Psoas muscle (tissue), 8 donors: ENCODE data around the gene CDH6. TPM values are rescaled to one million over a fixed set of nuclear protein-coding genes. Genes with fewer than 3 reads are reported as not detected.

Experiments
- ATAC-seq, 4 donors: fragments of 200-7000 bp; cut with Tn5 transposase; one replicate each; pipeline ENCODE4 v1.9.1; 2020; ENCODE audit warnings: moderate library complexity in 3 of 4, mild to moderate bottlenecking in 2 of 4
- DNase-seq, 2 donors: peaks; one replicate each; pipeline ENCODE4 v3.0.0-alpha.2; 2020
- H3K27ac ChIP-seq: fragments of 200-600 bp; one replicate; pipeline ENCODE4 v1.8.0; 2022
- H3K27me3 ChIP-seq, 3 donors: fragments of 200-600 bp in 1 of 3; one replicate each; pipeline versions ENCODE4 v1.6.1 to v1.8.0; 2013 to 2022; ENCODE audit warnings: low read length in 2 of 3, mild to moderate bottlenecking in 2 of 3, moderate library complexity in 1 of 3; ENCODE audit not compliant: insufficient read depth in 3 of 3
- H3K36me3 ChIP-seq, 2 donors: fragments of 200-600 bp in 1 of 2; one replicate each; pipeline versions ENCODE4 v1.6.1 to v1.8.0; 2013 to 2022; ENCODE audit warnings: low read depth in 1 of 2, mild to moderate bottlenecking in 1 of 2, moderate library complexity in 1 of 2; ENCODE audit not compliant: insufficient read depth in 1 of 2
- H3K4me1 ChIP-seq: fragments of 200-600 bp; one replicate; pipeline ENCODE4 v1.8.0; 2022
- H3K4me3 ChIP-seq: fragments of 200-600 bp; one replicate; pipeline ENCODE4 v1.8.0; 2022; ENCODE audit warnings: mild to moderate bottlenecking
- H3K9me3 ChIP-seq: fragments of 200-600 bp; one replicate; pipeline ENCODE4 v1.8.0; 2022
- WGBS, 3 donors: extraction: QIAGEN DNeasy Blood & Tissue Kit; methylation state at CpG; one replicate each; pipeline versions ENCODE4 v1.1.6 to v1.1.7; 2013; 5-methylcytosine and 5-hydroxymethylcytosine counted together
- intact Hi-C, 2 donors: fragments of 100-400 bp; cut with DNase I; formaldehyde crosslinking; loops; one replicate each; pipeline versions ENCODE4 v1.11.0 to v1.14.2; 2022
- polyA plus RNA-seq, 3 donors: library from polyadenylated mRNA; stranded (reverse); fragments of 200-250 nt; gene quantifications; one replicate each; pipeline ENCODE4 v1.2.3, GENCODE V29; 2013
- total RNA-seq, 4 donors: library from RNA; stranded (reverse); fragmentation: NEBNext Ultra II Directional in 2 of 4; extraction: Animal tissue kit (Norgen Biotek cat#: 25700) in 2 of 4; gene quantifications; one replicate each; pipeline versions ENCODE4 v1.2.1 to v1.2.4, GENCODE V29; 2021 to 2023
- TF ChIP-seq, protein P1 (sequence below): fragments of 200-600 bp; IDR thresholded peaks from one replicate; pipeline ENCODE4 v1.8.0; 2022; ENCODE audit warnings: antibody characterized with exemption
- donor health status: healthy with polysubstance abuse.
- donor health status: DM: no; HTN: no; CAD: no; lungs with moderate emphysema.
- donor health status: Bipolar disorder and iron deficiency.
- donor health status: healthy.
- donor health status: DM: yes; HTN: yes; CAD: no.
- donor health status: DM: no; HTN: no; CAD: no.
- donor health status: DM: no; HTN: no; CAD: no.
- donor health status: DM: yes; HTN: yes; CAD: no.

The CDH6 gene
- total and polyA plus RNA-seq, 7 donors = 0.30 to 3.4 (median 0.77) TPM

DNA sequence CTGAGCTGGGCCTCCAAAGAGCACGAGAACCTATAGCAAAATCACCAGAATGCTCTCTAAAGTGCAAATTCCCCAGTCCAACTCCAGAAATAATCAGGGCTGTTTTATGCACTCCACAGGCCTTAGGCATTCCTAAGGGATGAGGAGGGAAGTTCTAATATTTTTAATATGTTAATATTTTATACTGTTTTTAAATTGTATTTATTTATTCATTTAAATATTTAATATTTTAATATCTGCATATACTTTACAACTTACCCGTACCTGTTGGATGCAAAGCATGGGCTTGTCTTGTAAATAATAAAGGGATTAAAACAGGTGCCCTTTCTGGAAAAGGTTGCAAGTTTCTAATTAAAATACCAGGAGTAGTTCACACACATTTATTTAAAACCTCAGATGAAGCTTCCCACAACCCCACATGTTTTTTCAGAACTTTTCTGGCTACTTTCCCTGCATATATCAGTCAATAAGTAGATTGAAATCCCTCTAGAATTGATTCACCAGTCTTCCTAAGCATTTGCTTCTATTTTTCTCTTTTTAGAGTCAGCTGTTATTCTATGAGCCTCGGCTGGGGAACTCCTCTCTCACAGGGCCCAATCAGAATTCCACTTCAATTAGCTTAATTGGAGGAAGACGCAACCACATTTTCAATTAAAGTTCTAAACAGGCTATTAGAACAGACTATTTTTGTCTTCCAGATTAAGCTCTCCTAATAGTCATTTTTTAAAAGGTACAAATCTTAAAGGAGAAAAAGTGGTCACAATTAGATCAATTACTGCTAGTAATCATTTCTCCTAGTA lies 140.8 kb downstream of the CDH6 start:
- H3K27ac ChIP-seq = no peak overlapping the region
- H3K9me3 ChIP-seq = no peaks in the 10 kb centered on the region
- 65 to 71% (median 68%) methylated on average over 4 of the region's 4 CpGs for WGBS, 3 donors
- ATAC-seq = no peak
- H3K4me1 ChIP-seq = no peaks in the 10 kb centered on the region
- intact Hi-C loops = no loop called here
- TF ChIP-seq, protein P1, sequence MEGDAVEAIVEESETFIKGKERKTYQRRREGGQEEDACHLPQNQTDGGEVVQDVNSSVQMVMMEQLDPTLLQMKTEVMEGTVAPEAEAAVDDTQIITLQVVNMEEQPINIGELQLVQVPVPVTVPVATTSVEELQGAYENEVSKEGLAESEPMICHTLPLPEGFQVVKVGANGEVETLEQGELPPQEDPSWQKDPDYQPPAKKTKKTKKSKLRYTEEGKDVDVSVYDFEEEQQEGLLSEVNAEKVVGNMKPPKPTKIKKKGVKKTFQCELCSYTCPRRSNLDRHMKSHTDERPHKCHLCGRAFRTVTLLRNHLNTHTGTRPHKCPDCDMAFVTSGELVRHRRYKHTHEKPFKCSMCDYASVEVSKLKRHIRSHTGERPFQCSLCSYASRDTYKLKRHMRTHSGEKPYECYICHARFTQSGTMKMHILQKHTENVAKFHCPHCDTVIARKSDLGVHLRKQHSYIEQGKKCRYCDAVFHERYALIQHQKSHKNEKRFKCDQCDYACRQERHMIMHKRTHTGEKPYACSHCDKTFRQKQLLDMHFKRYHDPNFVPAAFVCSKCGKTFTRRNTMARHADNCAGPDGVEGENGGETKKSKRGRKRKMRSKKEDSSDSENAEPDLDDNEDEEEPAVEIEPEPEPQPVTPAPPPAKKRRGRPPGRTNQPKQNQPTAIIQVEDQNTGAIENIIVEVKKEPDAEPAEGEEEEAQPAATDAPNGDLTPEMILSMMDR = no peak
- no peak overlapping the region for H3K4me3 ChIP-seq
- H3K27me3 ChIP-seq = no peaks in the 10 kb centered on the region
- H3K36me3 ChIP-seq = no peaks in the 10 kb centered on the region
- DNase-seq = no peak

DNA sequence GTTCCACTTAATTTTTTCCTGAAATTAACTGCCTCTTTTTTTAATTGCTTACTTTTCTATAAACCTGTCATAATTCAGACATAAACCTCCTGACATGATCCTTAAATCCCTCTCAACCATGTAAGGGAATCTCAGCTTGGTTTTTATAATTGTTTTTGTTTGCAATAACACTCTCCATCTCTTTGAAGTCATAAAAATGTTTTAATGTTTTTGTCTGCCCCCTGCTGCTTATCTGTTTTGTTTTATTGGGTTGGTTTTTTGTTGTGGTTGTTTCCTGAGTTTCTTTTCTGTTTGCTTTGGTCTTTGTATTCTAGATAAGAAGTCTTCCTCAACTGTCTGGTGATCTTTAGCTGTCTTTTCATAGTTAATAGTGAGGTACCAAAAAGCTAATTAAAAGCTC lies 142.0 kb downstream of the CDH6 start:
- no peak overlapping the region for H3K4me3 ChIP-seq
- intact Hi-C loops = no loop called here
- H3K4me1 ChIP-seq = no peaks in the 10 kb centered on the region
- H3K36me3 ChIP-seq = no peaks in the 10 kb centered on the region
- DNase-seq (no peak), ATAC-seq (no peak)
- H3K27me3 ChIP-seq = no peaks in the 10 kb centered on the region
- no peak overlapping the region for H3K27ac ChIP-seq
- no peaks in the 10 kb centered on the region for H3K9me3 ChIP-seq
- TF ChIP-seq, protein P1 = no peak

DNA sequence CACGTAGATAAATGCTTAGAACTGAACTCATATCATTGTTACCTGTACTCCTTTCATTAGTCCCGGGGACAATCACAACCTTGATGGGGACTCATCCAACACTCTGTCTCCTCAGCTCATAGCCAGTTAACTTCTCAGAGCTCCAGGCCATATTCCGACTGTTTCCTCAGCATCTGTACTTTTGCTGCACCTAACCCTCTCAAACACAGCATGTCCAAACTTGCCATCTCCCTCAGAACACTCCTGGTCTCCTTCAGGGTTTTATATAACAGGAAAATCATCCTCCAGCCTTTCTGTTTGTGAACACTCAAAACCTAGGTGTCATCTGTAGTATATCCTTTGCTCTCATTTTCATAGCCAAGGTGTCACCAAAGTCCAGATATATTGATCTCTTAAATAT lies 150.5 kb downstream of the CDH6 start:
- DNase-seq (no peak), ATAC-seq (no peak)
- intact Hi-C loops = no loop called here
- Histone ChIP-seq H3K4me1 (no peaks in the 10 kb centered on the region), H3K9me3 (no peaks in the 10 kb centered on the region), H3K27me3 (no peaks in the 10 kb centered on the region), H3K27ac (no peak overlapping the region), H3K36me3 (no peaks in the 10 kb centered on the region), H3K4me3 (no peak overlapping the region)
- TF ChIP-seq, protein P1 = no peak
- WGBS, 3 donors = 61 to 88% (median 74%) methylated on average over 3 of the region's 3 CpGs

DNA sequence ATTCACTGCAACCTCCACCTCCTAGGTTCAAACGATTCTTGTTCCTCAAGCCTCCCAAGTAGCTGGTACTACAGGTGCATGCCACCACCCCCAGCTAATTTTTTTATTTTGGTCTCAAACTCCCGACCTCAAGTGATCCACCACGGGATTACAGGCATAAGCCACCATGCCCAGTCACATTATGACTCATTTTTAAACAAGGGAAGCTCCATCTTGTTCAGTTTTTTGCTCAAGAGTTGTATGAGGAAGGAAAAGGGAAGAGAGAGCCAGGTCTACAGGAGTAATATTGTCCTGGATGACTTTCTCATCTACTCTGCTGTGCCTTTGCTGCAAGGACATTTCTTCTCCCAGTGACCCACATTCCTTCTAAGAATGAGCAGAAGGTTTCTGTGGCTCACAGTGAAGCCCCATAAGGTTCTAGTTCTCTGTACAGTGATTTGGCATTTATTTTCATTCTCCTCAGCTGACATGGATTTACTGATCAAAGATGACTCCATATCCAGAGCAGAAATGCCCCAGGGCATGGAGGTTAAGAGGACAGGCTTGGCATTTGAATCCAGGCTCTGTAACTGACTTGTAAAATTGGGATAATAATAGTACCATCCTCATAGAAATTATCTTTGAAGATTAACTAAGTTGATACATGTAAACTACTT lies 153.5 kb downstream of the CDH6 start:
- TF ChIP-seq, protein P1 = no peak

More for the DNA sequence above, 153.5 kb downstream of the CDH6 start:
- Histone ChIP-seq H3K4me1 (no peaks in the 10 kb centered on the region), H3K9me3 (no peaks in the 10 kb centered on the region), H3K27me3 (no peaks in the 10 kb centered on the region), H3K27ac (no peak overlapping the region), H3K4me3 (no peak overlapping the region), H3K36me3 (no peaks in the 10 kb centered on the region)
- DNase-seq = no peak
- 38 to 56% (median 48%) methylated on average over 3 of the region's 3 CpGs for WGBS, 3 donors
- intact Hi-C loops = no loop called here
- ATAC-seq = no peak
